Upper lobe of left lung (tissue), 6 donors: ENCODE results near the gene ITPR1. TPM values are rescaled to one million over a fixed set of nuclear protein-coding genes. Genes with fewer than 3 reads are reported as not detected.

Experiments
- ATAC-seq, 2 donors: fragments of 200-7000 bp; cut with Tn5 transposase; one replicate each; pipeline ENCODE4 v1.9.1; 2022; ENCODE audit warnings: mild to moderate bottlenecking in 2 of 2, moderate library complexity in 2 of 2; ENCODE audit not compliant: low FRiP score in 2 of 2
- DNase-seq, 2 donors: peaks; one replicate each; pipeline ENCODE4 v3.0.0-alpha.2; 2019 to 2020
- H3K27ac ChIP-seq, 4 donors: fragments of 200-600 bp; sonication (generic); one replicate each; pipeline ENCODE4 v1.5.1; 2016 to 2019
- H3K27me3 ChIP-seq, 4 donors: fragments of 200-600 bp; sonication (generic); one replicate each; pipeline ENCODE4 v1.5.1; 2017 to 2019
- H3K36me3 ChIP-seq, 4 donors: fragments of 200-600 bp; sonication (generic); one replicate each; pipeline ENCODE4 v1.5.1; 2016 to 2019
- H3K4me1 ChIP-seq, 4 donors: fragments of 200-600 bp; sonication (generic); one replicate each; pipeline ENCODE4 v1.5.1; 2018 to 2019
- H3K4me3 ChIP-seq, 4 donors: fragments of 200-600 bp; sonication (generic); one replicate each; pipeline ENCODE4 v1.5.1; 2017 to 2019; ENCODE audit warnings: mild to moderate bottlenecking in 2 of 4, moderate library complexity in 1 of 4
- H3K9me3 ChIP-seq, 4 donors: fragments of 200-600 bp; sonication (generic); one replicate each; pipeline ENCODE4 v1.5.1; 2018 to 2019
- EP300 ChIP-seq, 4 donors: sonication (generic); formaldehyde crosslinking; IDR thresholded peaks; one replicate each; pipeline ENCODE4 v1.5.1; 2017; ENCODE audit warnings: antibody characterized with exemption in 4 of 4, control low read depth in 2 of 4
- POLR2A ChIP-seq, 4 donors: fragments of 450-650 bp; IDR thresholded peaks; one replicate each; pipeline ENCODE4 v1.5.1; 2016 to 2017; ENCODE audit warnings: antibody characterized with exemption in 4 of 4, mild to moderate bottlenecking in 2 of 4
- POLR2AphosphoS5 ChIP-seq, 2 donors: sonication (generic); formaldehyde crosslinking; IDR thresholded peaks; one replicate each; pipeline ENCODE4 v1.5.1; 2017; ENCODE audit warnings: antibody characterized with exemption in 2 of 2
- WGBS, 2 donors: methylation state at CpG; one replicate each; pipeline ENCODE4 v1.1.5; 2017 to 2018; 5-methylcytosine and 5-hydroxymethylcytosine counted together
- total RNA-seq, 6 donors: library from RNA; depleted of rRNA in 4 of 6; stranded (reverse); fragments of >200 nt in 4 of 6; gene quantifications; one replicate each; pipeline versions ENCODE4 v1.1.0 to v1.2.1, GENCODE V29; 2016 to 2021
- TF ChIP-seq, protein P1 (sequence below), 6 experiments: fragments of 450-650 bp in 4 of 6; fragments of 200-600 bp in 2 of 6; sonication (generic) in 2 of 6; IDR thresholded peaks; one replicate each; pipeline ENCODE4 v1.5.1; 2016 to 2019; ENCODE audit warnings: antibody characterized with exemption in 6 of 6
- donor health status: DM: no; HTN: no; CAD: no; lungs with moderate emphysema.
- donor health status: DM: no; HTN: yes; CAD: no; lungs with severe emphysema.

The ITPR1 gene
- total RNA-seq, 6 donors from 2014 or later = 55.5 to 136 (median 66.2) TPM

DNA sequence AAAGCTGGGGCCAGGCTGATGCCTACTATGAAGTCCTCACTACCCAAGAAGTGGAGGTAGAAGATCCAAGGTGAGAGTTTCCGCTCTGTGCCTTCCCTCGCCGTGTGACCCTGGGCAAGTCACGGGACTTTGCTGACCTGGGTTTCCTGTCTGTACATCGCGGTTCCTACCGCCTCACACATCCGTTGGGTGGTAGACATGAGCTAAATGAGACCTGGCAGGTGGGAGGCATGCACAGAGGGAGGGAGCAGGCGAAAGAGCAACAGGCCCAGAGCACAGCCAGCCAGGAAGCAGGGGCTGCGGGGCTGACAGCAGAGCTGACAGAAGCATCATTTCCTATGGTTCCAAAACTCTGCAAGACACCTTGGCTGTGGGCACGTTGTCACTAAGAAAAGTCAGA is 328.8 kb downstream of the ITPR1 start:
- Histone ChIP-seq H3K27ac (no peak overlapping the region), H3K4me1 (peaks cover 25 to 28% (median 25%) of the 10 kb centered on the region in 4 donors), H3K36me3 (peaks cover 0 to 25% (median 19%) of the 10 kb centered on the region in 4 donors), H3K27me3 (no peaks in the 10 kb centered on the region), H3K9me3 (no peaks in the 10 kb centered on the region), H3K4me3 (no peak overlapping the region)
- 79 to 80% methylated on average over 11 of the region's 11 CpGs for WGBS, 2 donors
- TF ChIP-seq, protein P1, sequence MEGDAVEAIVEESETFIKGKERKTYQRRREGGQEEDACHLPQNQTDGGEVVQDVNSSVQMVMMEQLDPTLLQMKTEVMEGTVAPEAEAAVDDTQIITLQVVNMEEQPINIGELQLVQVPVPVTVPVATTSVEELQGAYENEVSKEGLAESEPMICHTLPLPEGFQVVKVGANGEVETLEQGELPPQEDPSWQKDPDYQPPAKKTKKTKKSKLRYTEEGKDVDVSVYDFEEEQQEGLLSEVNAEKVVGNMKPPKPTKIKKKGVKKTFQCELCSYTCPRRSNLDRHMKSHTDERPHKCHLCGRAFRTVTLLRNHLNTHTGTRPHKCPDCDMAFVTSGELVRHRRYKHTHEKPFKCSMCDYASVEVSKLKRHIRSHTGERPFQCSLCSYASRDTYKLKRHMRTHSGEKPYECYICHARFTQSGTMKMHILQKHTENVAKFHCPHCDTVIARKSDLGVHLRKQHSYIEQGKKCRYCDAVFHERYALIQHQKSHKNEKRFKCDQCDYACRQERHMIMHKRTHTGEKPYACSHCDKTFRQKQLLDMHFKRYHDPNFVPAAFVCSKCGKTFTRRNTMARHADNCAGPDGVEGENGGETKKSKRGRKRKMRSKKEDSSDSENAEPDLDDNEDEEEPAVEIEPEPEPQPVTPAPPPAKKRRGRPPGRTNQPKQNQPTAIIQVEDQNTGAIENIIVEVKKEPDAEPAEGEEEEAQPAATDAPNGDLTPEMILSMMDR (IDR thresholded peaks at IDR 0.05) = no peak
- TF ChIP-seq POLR2AphosphoS5 (IDR thresholded peaks at IDR 0.05) = peak in 1 of 2 donors; percentile 62
- peak in 1 of 4 donors; percentile 28 for TF ChIP-seq POLR2A (IDR thresholded peaks at IDR 0.05)
- peak; percentile 24 to 56 for DNase-seq
- ATAC-seq = no peak

DNA sequence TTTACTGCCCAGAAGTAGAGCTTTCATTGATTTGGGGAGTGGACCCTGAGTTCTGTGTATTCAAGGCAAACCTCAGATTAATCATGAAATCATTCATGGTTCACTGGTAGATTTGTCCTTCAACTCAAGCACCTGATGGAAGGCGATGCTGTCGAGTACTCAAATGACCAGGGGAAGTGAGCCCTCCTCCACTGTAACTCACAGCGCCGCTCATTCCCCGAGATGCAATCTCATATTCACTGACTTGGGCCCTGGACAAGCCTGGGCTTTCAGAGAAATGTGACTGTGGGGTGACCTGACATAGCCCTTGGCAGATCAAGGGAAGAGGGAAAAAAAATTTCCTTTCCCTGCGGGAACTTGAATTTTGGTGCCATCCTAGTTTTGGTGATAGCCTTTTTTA is 329.4 kb downstream of the ITPR1 start:
- 93 to 99% methylated on average over 6 of the region's 6 CpGs for WGBS, 2 donors
- H3K9me3 ChIP-seq = no peaks in the 10 kb centered on the region
- H3K36me3 ChIP-seq = peaks cover 0 to 20% (median 18%) of the 10 kb centered on the region in 4 donors
- ATAC-seq (no peak), DNase-seq (no peak)
- H3K27me3 ChIP-seq = no peaks in the 10 kb centered on the region
- H3K4me3 ChIP-seq = no peak overlapping the region
- TF ChIP-seq POLR2A (IDR thresholded peaks at IDR 0.05) (no peak), POLR2AphosphoS5 (IDR thresholded peaks at IDR 0.05) (no peak), EP300 (IDR thresholded peaks at IDR 0.05) (no peak)
- TF ChIP-seq, protein P1 (IDR thresholded peaks at IDR 0.05) = no peak
- H3K27ac ChIP-seq = no peak overlapping the region
- H3K4me1 ChIP-seq = peaks cover 28 to 33% (median 30%) of the 10 kb centered on the region in 4 donors

DNA sequence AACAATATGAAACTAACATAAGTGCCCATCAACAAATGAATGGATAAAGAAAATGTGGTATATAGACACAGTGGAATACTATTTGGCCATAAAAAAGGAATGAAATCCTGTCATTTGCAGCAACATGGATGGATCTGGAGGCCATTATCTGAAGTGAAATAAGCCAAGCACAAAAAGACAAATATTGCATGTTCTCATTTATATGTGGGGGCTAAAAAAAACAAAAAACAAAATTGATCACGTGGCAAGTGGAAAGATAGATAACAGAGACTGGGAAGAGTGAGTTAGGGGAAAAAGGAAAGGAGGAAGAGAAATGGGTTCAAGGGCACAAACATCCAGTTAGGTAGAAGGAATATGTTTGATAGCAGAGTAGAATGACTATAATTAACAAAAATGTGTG is 330.2 kb downstream of the ITPR1 start:
- H3K9me3 ChIP-seq = no peaks in the 10 kb centered on the region
- no peaks in the 10 kb centered on the region for H3K27me3 ChIP-seq
- 88 to 93% methylated on average over 1 of the region's 1 CpG for WGBS, 2 donors
- no peak overlapping the region for H3K4me3 ChIP-seq
- TF ChIP-seq POLR2A (IDR thresholded peaks at IDR 0.05) (no peak), EP300 (IDR thresholded peaks at IDR 0.05) (no peak), POLR2AphosphoS5 (IDR thresholded peaks at IDR 0.05) (no peak)
- TF ChIP-seq, protein P1 (IDR thresholded peaks at IDR 0.05) = no peak
- ATAC-seq = no peak
- H3K36me3 ChIP-seq = peaks cover 0 to 13% (median 12%) of the 10 kb centered on the region in 4 donors
- no peak for DNase-seq
- H3K4me1 ChIP-seq = peaks cover 29 to 41% (median 36%) of the 10 kb centered on the region in 4 donors
- no peak overlapping the region for H3K27ac ChIP-seq

DNA sequence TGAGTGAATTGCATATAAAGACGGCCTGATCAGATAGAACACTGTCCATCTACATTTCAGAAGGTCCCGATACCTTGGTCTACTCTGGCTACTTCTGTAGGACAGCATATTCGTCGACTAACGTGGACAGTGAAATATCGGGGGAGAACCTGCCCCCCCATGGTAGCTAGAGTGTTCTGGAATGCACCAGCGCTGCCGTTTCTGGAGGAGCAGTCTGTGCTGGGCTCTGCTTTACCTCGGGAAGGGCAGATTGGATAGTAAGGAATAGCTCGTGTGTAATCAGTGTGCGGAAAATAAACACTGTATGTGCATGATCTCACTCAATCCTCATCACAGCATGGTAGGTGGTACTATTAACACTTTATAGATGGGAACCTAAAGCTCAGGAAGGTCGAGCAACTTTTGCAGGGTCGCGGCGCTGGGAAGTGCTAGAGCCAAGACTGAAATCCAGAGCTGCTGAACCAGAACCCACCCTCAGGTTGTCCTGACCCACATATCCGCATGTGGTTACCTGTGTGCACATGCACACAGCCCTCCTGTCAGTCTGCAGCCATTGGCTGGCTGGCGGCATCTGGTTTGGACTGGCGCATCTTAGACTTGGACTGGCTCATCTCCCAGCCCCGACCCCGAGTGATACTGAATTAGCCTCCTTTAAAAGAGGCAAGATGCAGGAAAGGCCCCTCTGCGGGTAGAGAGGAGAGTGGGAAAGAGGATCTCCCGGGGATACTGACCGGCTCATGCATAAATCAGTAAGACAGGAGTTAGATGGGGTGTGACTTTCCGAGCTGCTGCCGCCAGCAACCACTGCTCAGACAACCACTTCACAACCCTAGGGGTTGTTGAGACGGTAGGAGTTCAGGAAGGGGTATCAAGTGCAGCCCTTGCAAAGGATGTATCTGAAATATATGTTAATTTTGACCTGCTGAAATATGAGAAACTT is 331.1 kb downstream of the ITPR1 start:
- Histone ChIP-seq H3K27ac (peak overlapping the region in 3 of 4 donors; percentile 77 to 90 (median 79)), H3K27me3 (no peaks in the 10 kb centered on the region)
- TF ChIP-seq POLR2A (IDR thresholded peaks at IDR 0.05) (no peak), POLR2AphosphoS5 (IDR thresholded peaks at IDR 0.05) (no peak), EP300 (IDR thresholded peaks at IDR 0.05) (no peak)
- TF ChIP-seq, protein P1 (IDR thresholded peaks at IDR 0.05) = no peak

More for the DNA sequence above, 331.1 kb downstream of the ITPR1 start:
- Histone ChIP-seq H3K9me3 (no peaks in the 10 kb centered on the region), H3K36me3 (peaks cover 0 to 9% (median 5%) of the 10 kb centered on the region in 4 donors), H3K4me1 (peaks cover 29 to 50% (median 38%) of the 10 kb centered on the region in 4 donors), H3K4me3 (no peak overlapping the region)
- peak in 1 of 2 donors; percentile 23 for ATAC-seq
- no peak for DNase-seq
- WGBS, 2 donors = 92 to 93% methylated on average over 26 of the region's 26 CpGs
